ENCODE measurements around the gene RWDD2A.
"Not testable (repeated sequence)": the region's sequence is repeated elsewhere in the genome, so short reads cannot be mapped to it uniquely, and the experiment has no call there.

Gene RWDD2A

DNA sequence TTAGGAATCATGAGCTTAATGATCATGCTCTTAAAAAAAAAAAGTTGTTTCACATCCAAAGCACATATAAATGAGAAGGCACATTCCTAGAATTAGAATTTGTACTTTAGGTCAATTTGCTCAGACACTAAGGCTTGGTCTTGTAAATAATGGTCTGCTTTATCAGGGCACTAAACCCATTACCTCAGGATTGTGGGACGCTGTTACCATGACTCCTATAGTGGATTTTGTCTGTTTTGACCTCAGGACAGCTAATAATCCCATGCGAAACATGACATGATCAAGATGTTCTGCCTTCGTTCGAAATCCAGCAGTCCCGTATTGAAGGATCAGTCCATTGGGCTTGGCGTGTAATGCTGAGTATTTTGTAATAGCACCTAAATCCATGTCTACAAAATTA, 2.5 kb upstream of the RWDD2A start:
- no peak overlapping the region for H2AFZ ChIP-seq (ENCODE audit: low read depth, low read length)
- peaks cover 53% of the 10 kb centered on the region for H3K79me2 ChIP-seq (ENCODE audit: low read length)
- H3K27ac ChIP-seq (ENCODE audit: low read length), result no peak overlapping the region
- peaks cover 13% of the 10 kb centered on the region for H3K4me1 ChIP-seq (ENCODE audit: low read length)
- no peaks in the 10 kb centered on the region for H3K27me3 ChIP-seq (ENCODE audit: low read depth, low read length)
- H3K4me2 ChIP-seq (ENCODE audit: low read length), result no peak overlapping the region
- no peak overlapping the region for H3K4me3 ChIP-seq (ENCODE audit: low read length)
- peaks cover 61% of the 10 kb centered on the region for H3K36me3 ChIP-seq (replicated peaks; ENCODE audit: low read depth, low read length)
- H3K9me3 ChIP-seq (ENCODE audit: insufficient read depth, low read length), result no peaks in the 10 kb centered on the region
- H4K20me1 ChIP-seq (ENCODE audit: insufficient read depth, low read length), result peaks cover 30% of the 10 kb centered on the region
- TF ChIP-seq, protein P1, sequence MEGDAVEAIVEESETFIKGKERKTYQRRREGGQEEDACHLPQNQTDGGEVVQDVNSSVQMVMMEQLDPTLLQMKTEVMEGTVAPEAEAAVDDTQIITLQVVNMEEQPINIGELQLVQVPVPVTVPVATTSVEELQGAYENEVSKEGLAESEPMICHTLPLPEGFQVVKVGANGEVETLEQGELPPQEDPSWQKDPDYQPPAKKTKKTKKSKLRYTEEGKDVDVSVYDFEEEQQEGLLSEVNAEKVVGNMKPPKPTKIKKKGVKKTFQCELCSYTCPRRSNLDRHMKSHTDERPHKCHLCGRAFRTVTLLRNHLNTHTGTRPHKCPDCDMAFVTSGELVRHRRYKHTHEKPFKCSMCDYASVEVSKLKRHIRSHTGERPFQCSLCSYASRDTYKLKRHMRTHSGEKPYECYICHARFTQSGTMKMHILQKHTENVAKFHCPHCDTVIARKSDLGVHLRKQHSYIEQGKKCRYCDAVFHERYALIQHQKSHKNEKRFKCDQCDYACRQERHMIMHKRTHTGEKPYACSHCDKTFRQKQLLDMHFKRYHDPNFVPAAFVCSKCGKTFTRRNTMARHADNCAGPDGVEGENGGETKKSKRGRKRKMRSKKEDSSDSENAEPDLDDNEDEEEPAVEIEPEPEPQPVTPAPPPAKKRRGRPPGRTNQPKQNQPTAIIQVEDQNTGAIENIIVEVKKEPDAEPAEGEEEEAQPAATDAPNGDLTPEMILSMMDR (IDR thresholded peaks at IDR 0.05; ENCODE audit: low read depth, low read length), result no peak
- TF ChIP-seq EZH2phosphoT487 (IDR thresholded peaks at IDR 0.05; ENCODE audit: low read depth), result no peak
- H3K9ac ChIP-seq (ENCODE audit: low read length), result no peak overlapping the region

DNA sequence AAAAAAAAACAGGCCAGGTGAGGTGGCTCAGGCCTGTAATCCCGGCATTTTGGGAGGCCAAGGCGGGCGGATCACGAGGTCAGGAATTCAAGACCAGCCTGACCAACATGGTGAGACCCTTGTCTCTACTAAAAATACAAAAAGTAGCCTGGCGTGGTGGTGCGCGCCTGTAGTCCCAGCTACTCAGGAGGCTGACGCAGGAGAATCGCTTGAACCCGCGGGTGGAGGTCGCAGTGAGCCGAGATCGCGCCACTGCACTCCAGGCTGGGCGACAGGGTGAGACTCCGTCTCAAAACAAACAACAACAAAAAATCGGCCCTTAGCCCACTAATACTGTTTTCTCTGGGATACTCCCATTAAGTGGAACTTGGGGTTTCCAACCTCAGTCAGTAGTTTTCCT, 1.2 kb upstream of the RWDD2A start:
- not testable (repeated sequence) for H2AFZ ChIP-seq (ENCODE audit: low read depth, low read length)

DNA sequence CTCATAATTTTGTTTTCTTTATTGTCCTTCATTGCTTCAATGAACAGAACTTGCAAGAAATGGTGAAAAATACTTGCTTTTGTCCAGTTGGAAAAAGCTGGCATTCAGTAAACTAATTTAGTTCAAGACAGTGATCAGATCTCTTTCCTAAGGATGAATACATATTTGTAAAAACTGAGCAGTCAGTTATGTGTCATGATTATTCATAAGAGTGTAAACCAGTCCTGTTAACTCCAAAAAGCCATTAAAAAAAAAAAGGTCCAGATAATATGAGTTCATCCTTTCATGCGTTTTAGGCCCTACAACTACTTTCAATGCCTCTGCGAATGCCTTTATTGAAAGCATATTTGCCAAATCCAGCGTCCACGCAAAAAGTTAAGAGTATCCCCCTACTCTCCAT, 701 bp upstream of the RWDD2A start:
- H3K4me2 ChIP-seq (ENCODE audit: low read length), result peak overlapping the region; percentile 79
- peaks cover 30% of the 10 kb centered on the region for H4K20me1 ChIP-seq (ENCODE audit: insufficient read depth, low read length)
- peak overlapping the region; percentile 89 for H3K4me3 ChIP-seq (ENCODE audit: low read length)
- H3K27ac ChIP-seq (ENCODE audit: low read length), result peak overlapping the region; percentile 41; the same call in 1 of the 2 replicates
- H3K27me3 ChIP-seq (ENCODE audit: low read depth, low read length), result no peaks in the 10 kb centered on the region
- no peak for TF ChIP-seq EZH2phosphoT487 (IDR thresholded peaks at IDR 0.05; ENCODE audit: low read depth)
- TF ChIP-seq, protein P1 (IDR thresholded peaks at IDR 0.05; ENCODE audit: low read depth, low read length), result no peak
- H3K79me2 ChIP-seq (ENCODE audit: low read length), result peaks cover 50% of the 10 kb centered on the region
- peaks cover 13% of the 10 kb centered on the region for H3K4me1 ChIP-seq (ENCODE audit: low read length)
- H2AFZ ChIP-seq (ENCODE audit: low read depth, low read length), result peak overlapping the region; percentile 52
- peak overlapping the region; percentile 92 for H3K9ac ChIP-seq (ENCODE audit: low read length)
- H3K36me3 ChIP-seq (replicated peaks; ENCODE audit: low read depth, low read length), result peaks cover 64% of the 10 kb centered on the region
- H3K9me3 ChIP-seq (ENCODE audit: insufficient read depth, low read length), result no peaks in the 10 kb centered on the region

More for the DNA sequence above, 1.2 kb upstream of the RWDD2A start:
- Histone ChIP-seq H3K4me1 (ENCODE audit: low read length) (peaks cover 13% of the 10 kb centered on the region), H4K20me1 (ENCODE audit: insufficient read depth, low read length) (peaks cover 30% of the 10 kb centered on the region), H3K4me2 (ENCODE audit: low read length) (peak overlapping the region; percentile 79), H3K4me3 (ENCODE audit: low read length) (peak overlapping the region; percentile 89), H3K79me2 (ENCODE audit: low read length) (peaks cover 50% of the 10 kb centered on the region), H3K36me3 (replicated peaks; ENCODE audit: low read depth, low read length) (peaks cover 63% of the 10 kb centered on the region), H3K9ac (ENCODE audit: low read length) (peak overlapping the region; percentile 92)
- H3K27me3 ChIP-seq (ENCODE audit: low read depth, low read length); H3K9me3 ChIP-seq (ENCODE audit: insufficient read depth, low read length); H3K27ac ChIP-seq (ENCODE audit: low read length): not testable (repeated sequence)

DNA sequence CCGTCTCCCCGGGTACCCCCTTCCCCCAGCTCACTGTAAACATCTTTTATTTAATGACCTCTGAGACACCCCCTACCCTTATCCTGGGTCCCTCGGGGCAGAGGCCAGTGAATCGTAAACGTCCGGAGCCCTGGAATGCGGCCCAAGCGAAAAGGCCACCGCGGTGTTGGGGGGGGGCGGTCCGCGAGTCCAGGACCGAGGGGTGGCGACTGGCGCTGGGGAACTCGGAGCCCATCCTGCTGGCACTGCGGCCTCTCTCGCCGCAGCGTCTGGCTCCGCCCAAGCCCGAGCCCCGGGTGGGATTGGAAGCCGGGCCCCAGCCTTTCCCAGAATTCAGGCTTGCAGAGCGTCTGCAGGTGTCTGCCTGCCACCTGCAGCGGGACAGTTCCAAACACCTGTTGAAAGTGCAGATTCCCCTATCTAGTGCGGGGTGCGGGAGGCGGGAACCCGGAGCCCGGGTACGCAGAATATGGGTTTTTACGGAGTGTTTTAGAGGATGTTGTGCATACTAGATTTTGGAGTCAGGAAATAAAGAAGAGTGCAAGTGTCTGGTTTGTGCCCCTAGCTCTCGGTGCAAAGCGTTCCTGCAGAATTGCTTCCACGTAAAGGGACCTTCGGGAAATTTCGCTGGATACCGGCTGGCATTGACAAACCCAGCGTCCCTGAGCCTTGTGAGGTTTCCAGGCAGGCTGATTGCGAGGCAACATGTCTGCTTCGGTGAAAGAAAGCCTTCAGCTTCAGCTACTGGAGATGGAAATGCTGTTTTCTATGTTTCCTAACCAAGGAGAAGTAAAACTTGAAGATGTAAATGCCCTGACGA, 800 bp downstream of the RWDD2A start:
- Histone ChIP-seq H3K4me1 (ENCODE audit: low read length) (peaks cover 18% of the 10 kb centered on the region), H3K27me3 (ENCODE audit: low read depth, low read length) (no peaks in the 10 kb centered on the region), H3K4me3 (ENCODE audit: low read length) (peak overlapping the region; percentile 89), H3K36me3 (replicated peaks; ENCODE audit: low read depth, low read length) (peaks cover 61% of the 10 kb centered on the region), H3K9ac (ENCODE audit: low read length) (peak overlapping the region; percentile 92), H3K79me2 (ENCODE audit: low read length) (peaks cover 49% of the 10 kb centered on the region), H2AFZ (ENCODE audit: low read depth, low read length) (peak overlapping the region; percentile 59; the same call in 1 of the 2 replicates), H3K27ac (ENCODE audit: low read length) (peak overlapping the region; percentile 47), H3K9me3 (ENCODE audit: insufficient read depth, low read length) (no peaks in the 10 kb centered on the region), H3K4me2 (ENCODE audit: low read length) (peak overlapping the region; percentile 96), H4K20me1 (ENCODE audit: insufficient read depth, low read length) (peaks cover 22% of the 10 kb centered on the region)
- no peak for TF ChIP-seq EZH2phosphoT487 (IDR thresholded peaks at IDR 0.05; ENCODE audit: low read depth)
- TF ChIP-seq, protein P1 (IDR thresholded peaks at IDR 0.05; ENCODE audit: low read depth, low read length), result no peak
